HepG2 (cell line): Measurements from ENCODE around the gene P3H4. TPM values are rescaled to one million over a fixed set of nuclear protein-coding genes. Genes with fewer than 3 reads are reported as not detected.
A peak's percentile ranks its signal among the peaks of the same experiment; 100 is the strongest.

Source experiments
- HHEX ChIP-seq: IDR thresholded peaks from 2 replicates; pipeline ENCODE4 v1.6.1; 2016; ENCODE audit warnings: control low read depth
- MEIS1 ChIP-seq: sonication (generic); formaldehyde crosslinking; IDR thresholded peaks from 2 replicates; pipeline ENCODE4 v1.9.0; 2021; ENCODE audit warnings: mild to moderate bottlenecking, missing genetic modification reagents, moderate library complexity, borderline replicate concordance
- NFAT5 ChIP-seq: sonication (generic); formaldehyde crosslinking; IDR thresholded peaks from 2 replicates; pipeline ENCODE4 v1.4.0; 2020; ENCODE audit warnings: missing genetic modification reagents
- PAXIP1 ChIP-seq: sonication (generic); formaldehyde crosslinking; conservative IDR thresholded peaks from 2 replicates; pipeline ENCODE4 v1.4.0; 2020; ENCODE audit warnings: mild to moderate bottlenecking, missing genetic modification reagents, moderate library complexity
- POLR2AphosphoS5 ChIP-seq: IDR thresholded peaks from 2 replicates; pipeline ENCODE4 v1.6.1; 2012; ENCODE audit warnings: low read depth, low read length
- TSC22D2 ChIP-seq: sonication (generic); formaldehyde crosslinking; IDR thresholded peaks from 2 replicates; pipeline ENCODE4 v1.5.1; 2020; ENCODE audit warnings: missing genetic modification reagents, mild to moderate bottlenecking, borderline replicate concordance
- ZFP62 ChIP-seq: sonication (generic); formaldehyde crosslinking; IDR thresholded peaks from 2 replicates; pipeline ENCODE4 v1.4.0; 2020; ENCODE audit warnings: missing genetic modification reagents
- ZNF224 ChIP-seq: sonication (generic); formaldehyde crosslinking; IDR thresholded peaks from 2 replicates; pipeline ENCODE4 v1.5.0; 2020; ENCODE audit warnings: mild to moderate bottlenecking, missing genetic modification reagents
- ZNF878 ChIP-seq: sonication (generic); formaldehyde crosslinking; IDR thresholded peaks from 2 replicates; pipeline ENCODE4 v1.8.1; 2023; ENCODE audit warnings: mild to moderate bottlenecking, missing genetic modification reagents, moderate library complexity
- ZNF891 ChIP-seq: sonication (generic); formaldehyde crosslinking; IDR thresholded peaks from 2 replicates; pipeline ENCODE4 v1.5.0; 2020; ENCODE audit warnings: mild to moderate bottlenecking, missing genetic modification reagents
- polyA plus RNA-seq, 8 experiments: library from polyadenylated mRNA; depleted of rRNA in 3 of 8; stranded (reverse) in 7 of 8; unstranded in 1 of 8; fragments of >200 nt; fragmentation: Illumina TruSeq in 4 of 8; extraction: Trizol in 4 of 8; gene quantifications; 2 replicates each; pipeline versions ENCODE4 v1.2.1 to v1.2.3, GENCODE V29; 2011 to 2016; ENCODE audit warnings: low read depth in 4 of 8, missing spikeins in 1 of 8, mixed read lengths in 1 of 8; ENCODE audit not compliant: insufficient read depth in 1 of 8
- total RNA-seq, 5 experiments: library from RNA; depleted of rRNA; stranded (reverse); fragments of >200 nt; fragmentation: Illumina TruSeq; extraction: Trizol; gene quantifications; 2 replicates each; pipeline ENCODE4 v1.2.3, GENCODE V29; 2016; ENCODE audit warnings: low read depth in 1 of 5
- TF ChIP-seq, protein P1 (sequence below): sonication (generic); formaldehyde crosslinking; IDR thresholded peaks from 2 replicates; pipeline ENCODE4 v1.8.1; 2022; ENCODE audit warnings: low read depth, mild to moderate bottlenecking, missing genetic modification reagents
- TF ChIP-seq, protein P2 (sequence below): fragments of 450-650 bp; IDR thresholded peaks from 2 replicates; pipeline ENCODE4 v1.6.1; 2017
- TF ChIP-seq, protein P3 (sequence below): IDR thresholded peaks from 2 replicates; pipeline ENCODE4 v1.6.1; 2012; ENCODE audit warnings: low read depth, low read length, improper control_type of control experiment

Gene P3H4
- total and polyA plus RNA-seq, 2 of the 13 experiments (the other 11 are each of a cell fraction or from before 2014, with no cell fraction given), result 37.1 to 50.6 TPM

GRCh38 chr17:41792845-41793783, 18.6 kb downstream of the P3H4 start (continued):
- TF ChIP-seq NFAT5 (no peak), ZFP62 (CRISPR knock-in tag) (no peak), ZNF878 (CRISPR knock-in tag) (no peak; the same call in 1 of the 2 replicates), POLR2AphosphoS5 (no peak), MEIS1 (peak; percentile 30; the same call in 1 of the 2 replicates), ZNF224 (CRISPR knock-in tag) (no peak), TSC22D2 (CRISPR knock-in tag) (no peak), ZNF891 (CRISPR knock-in tag) (no peak; the same call in 1 of the 2 replicates), PAXIP1 (CRISPR knock-in tag) (no peak; the same call in 1 of the 2 replicates), HHEX (no peak)
- TF ChIP-seq, protein P1, sequence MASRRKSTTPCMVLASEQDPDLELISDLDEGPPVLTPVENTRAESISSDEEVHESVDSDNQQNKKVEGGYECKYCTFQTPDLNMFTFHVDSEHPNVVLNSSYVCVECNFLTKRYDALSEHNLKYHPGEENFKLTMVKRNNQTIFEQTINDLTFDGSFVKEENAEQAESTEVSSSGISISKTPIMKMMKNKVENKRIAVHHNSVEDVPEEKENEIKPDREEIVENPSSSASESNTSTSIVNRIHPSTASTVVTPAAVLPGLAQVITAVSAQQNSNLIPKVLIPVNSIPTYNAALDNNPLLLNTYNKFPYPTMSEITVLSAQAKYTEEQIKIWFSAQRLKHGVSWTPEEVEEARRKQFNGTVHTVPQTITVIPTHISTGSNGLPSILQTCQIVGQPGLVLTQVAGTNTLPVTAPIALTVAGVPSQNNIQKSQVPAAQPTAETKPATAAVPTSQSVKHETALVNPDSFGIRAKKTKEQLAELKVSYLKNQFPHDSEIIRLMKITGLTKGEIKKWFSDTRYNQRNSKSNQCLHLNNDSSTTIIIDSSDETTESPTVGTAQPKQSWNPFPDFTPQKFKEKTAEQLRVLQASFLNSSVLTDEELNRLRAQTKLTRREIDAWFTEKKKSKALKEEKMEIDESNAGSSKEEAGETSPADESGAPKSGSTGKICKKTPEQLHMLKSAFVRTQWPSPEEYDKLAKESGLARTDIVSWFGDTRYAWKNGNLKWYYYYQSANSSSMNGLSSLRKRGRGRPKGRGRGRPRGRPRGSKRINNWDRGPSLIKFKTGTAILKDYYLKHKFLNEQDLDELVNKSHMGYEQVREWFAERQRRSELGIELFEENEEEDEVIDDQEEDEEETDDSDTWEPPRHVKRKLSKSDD, result no peak
- TF ChIP-seq, protein P2, sequence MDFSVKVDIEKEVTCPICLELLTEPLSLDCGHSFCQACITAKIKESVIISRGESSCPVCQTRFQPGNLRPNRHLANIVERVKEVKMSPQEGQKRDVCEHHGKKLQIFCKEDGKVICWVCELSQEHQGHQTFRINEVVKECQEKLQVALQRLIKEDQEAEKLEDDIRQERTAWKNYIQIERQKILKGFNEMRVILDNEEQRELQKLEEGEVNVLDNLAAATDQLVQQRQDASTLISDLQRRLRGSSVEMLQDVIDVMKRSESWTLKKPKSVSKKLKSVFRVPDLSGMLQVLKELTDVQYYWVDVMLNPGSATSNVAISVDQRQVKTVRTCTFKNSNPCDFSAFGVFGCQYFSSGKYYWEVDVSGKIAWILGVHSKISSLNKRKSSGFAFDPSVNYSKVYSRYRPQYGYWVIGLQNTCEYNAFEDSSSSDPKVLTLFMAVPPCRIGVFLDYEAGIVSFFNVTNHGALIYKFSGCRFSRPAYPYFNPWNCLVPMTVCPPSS, result no peak
- TF ChIP-seq, protein P3, sequence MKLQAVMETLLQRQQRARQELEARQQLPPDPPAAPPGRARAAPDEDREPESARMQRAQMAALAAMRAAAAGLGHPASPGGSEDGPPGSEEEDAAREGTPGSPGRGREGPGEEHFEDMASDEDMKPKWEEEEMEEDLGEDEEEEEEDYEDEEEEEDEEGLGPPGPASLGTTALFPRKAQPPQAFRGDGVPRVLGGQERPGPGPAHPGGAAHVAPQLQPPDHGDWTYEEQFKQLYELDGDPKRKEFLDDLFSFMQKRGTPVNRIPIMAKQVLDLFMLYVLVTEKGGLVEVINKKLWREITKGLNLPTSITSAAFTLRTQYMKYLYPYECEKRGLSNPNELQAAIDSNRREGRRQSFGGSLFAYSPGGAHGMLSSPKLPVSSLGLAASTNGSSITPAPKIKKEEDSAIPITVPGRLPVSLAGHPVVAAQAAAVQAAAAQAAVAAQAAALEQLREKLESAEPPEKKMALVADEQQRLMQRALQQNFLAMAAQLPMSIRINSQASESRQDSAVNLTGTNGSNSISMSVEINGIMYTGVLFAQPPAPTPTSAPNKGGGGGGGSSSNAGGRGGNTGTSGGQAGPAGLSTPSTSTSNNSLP, result no peak
